BE2C (cell line): ENCODE data around the gene MLLT10.

ENCODE experiments used
- DNase-seq: peaks from one replicate; pipeline ENCODE4 v3.0.0-alpha.2; 2020
- H3K27me3 ChIP-seq: fragments of 250-450 bp; sonication (Bioruptor Pico); 2 replicates; pipeline ENCODE4 v1.5.1; 2020; ENCODE audit warnings: mild to moderate bottlenecking
- H3K36me3 ChIP-seq: fragments of 250-450 bp; sonication (Bioruptor Pico); 2 replicates; pipeline ENCODE4 v1.5.1; 2020; ENCODE audit warnings: mild to moderate bottlenecking
- H3K4me1 ChIP-seq: fragments of 250-450 bp; sonication (Bioruptor Pico); 2 replicates; pipeline ENCODE4 v1.5.1; 2020
- H3K4me3 ChIP-seq: 2 replicates; pipeline ENCODE4 v1.5.1; 2011; ENCODE audit warnings: low read depth, low read length
- H3K9me3 ChIP-seq: fragments of 250-450 bp; sonication (Bioruptor Pico); 2 replicates; pipeline ENCODE4 v1.5.1; 2020
- CTCF ChIP-seq: IDR thresholded peaks from 2 replicates; pipeline ENCODE4 v1.5.1; 2012; ENCODE audit warnings: mild to moderate bottlenecking, low read depth, low read length

The MLLT10 gene

GRCh38 chr10:21649454-21649872 lies 115.4 kb downstream of the MLLT10 start:
- DNase-seq: no peak
- TF ChIP-seq CTCF: no peak
- no peak overlapping the region for H3K4me3 ChIP-seq

GRCh38 chr10:21650353-21650752 lies 116.3 kb downstream of the MLLT10 start:
- no peaks in the 10 kb centered on the region for H3K27me3 ChIP-seq
- H3K4me1 ChIP-seq: peaks cover 18% of the 10 kb centered on the region
- H3K9me3 ChIP-seq: no peaks in the 10 kb centered on the region; the same call in 1 of the 2 replicates
- H3K36me3 ChIP-seq: peaks cover 8% of the 10 kb centered on the region
- no peak overlapping the region for H3K4me3 ChIP-seq
- DNase-seq: no peak
- no peak for TF ChIP-seq CTCF

More at GRCh38 chr10:21649454-21649872, 115.4 kb downstream of the MLLT10 start:
- peaks cover 8% of the 10 kb centered on the region for H3K36me3 ChIP-seq
- H3K27me3 ChIP-seq: no peaks in the 10 kb centered on the region
- H3K4me1 ChIP-seq: peaks cover 18% of the 10 kb centered on the region
- H3K9me3 ChIP-seq: no peaks in the 10 kb centered on the region; the same call in 1 of the 2 replicates

GRCh38 chr10:21655236-21655635 lies 121.2 kb downstream of the MLLT10 start:
- DNase-seq: no peak
- TF ChIP-seq CTCF: no peak
- H3K9me3 ChIP-seq: no peaks in the 10 kb centered on the region
- H3K4me3 ChIP-seq: no peak overlapping the region
- no peaks in the 10 kb centered on the region for H3K4me1 ChIP-seq
- H3K27me3 ChIP-seq: no peaks in the 10 kb centered on the region
- H3K36me3 ChIP-seq: peaks cover 8% of the 10 kb centered on the region

- no peak for TF ChIP-seq CTCF
- no peak for DNase-seq
- Histone ChIP-seq H3K4me3 (no peak overlapping the region), H3K36me3 (peaks cover 8% of the 10 kb centered on the region), H3K27me3 (no peaks in the 10 kb centered on the region), H3K4me1 (no peaks in the 10 kb centered on the region), H3K9me3 (no peaks in the 10 kb centered on the region)
These were observed 121.7 kb downstream of the MLLT10 start for GRCh38 chr10:21655687-21656086.

- Histone ChIP-seq H3K36me3 (no peaks in the 10 kb centered on the region), H3K27me3 (no peaks in the 10 kb centered on the region), H3K4me1 (no peaks in the 10 kb centered on the region), H3K9me3 (no peaks in the 10 kb centered on the region), H3K4me3 (no peak overlapping the region)
- no peak for DNase-seq
- no peak for TF ChIP-seq CTCF
These were observed 127.1 kb downstream of the MLLT10 start for GRCh38 chr10:21661087-21661486.

- no peak for TF ChIP-seq CTCF
- DNase-seq: no peak
These were observed 127.9 kb downstream of the MLLT10 start for GRCh38 chr10:21661935-21662334.

More at GRCh38 chr10:21661935-21662334, 127.9 kb downstream of the MLLT10 start:
- Histone ChIP-seq H3K36me3 (no peaks in the 10 kb centered on the region), H3K4me3 (no peak overlapping the region), H3K27me3 (no peaks in the 10 kb centered on the region), H3K4me1 (no peaks in the 10 kb centered on the region), H3K9me3 (no peaks in the 10 kb centered on the region)
